GM11168 (cell line): ENCODE measurements around the gene MAD1L1.
"Not testable (repeated sequence)": the region's sequence is repeated elsewhere in the genome, so short reads cannot be mapped to it uniquely, and the experiment has no call there.

Experiments
- in situ Hi-C: fragments of 300-500 bp; cut with MboI; formaldehyde crosslinking; loops from one replicate; pipeline ENCODE4 v1.12.0; 2022; ENCODE audit warnings: low sequenced_read_pairs; ENCODE audit not compliant: unreplicated experiment

MAD1L1 gene

GRCh38 chr7:1846331-1847065 is 386.2 kb downstream of the MAD1L1 start:
- in situ Hi-C loops, result no loop called here

- in situ Hi-C loops, result no loop called here
These were observed 387.0 kb downstream of the MAD1L1 start for GRCh38 chr7:1845536-1846311.

- in situ Hi-C loops, result no loop called here
These were observed 387.8 kb downstream of the MAD1L1 start for GRCh38 chr7:1844951-1845390.

DNA sequence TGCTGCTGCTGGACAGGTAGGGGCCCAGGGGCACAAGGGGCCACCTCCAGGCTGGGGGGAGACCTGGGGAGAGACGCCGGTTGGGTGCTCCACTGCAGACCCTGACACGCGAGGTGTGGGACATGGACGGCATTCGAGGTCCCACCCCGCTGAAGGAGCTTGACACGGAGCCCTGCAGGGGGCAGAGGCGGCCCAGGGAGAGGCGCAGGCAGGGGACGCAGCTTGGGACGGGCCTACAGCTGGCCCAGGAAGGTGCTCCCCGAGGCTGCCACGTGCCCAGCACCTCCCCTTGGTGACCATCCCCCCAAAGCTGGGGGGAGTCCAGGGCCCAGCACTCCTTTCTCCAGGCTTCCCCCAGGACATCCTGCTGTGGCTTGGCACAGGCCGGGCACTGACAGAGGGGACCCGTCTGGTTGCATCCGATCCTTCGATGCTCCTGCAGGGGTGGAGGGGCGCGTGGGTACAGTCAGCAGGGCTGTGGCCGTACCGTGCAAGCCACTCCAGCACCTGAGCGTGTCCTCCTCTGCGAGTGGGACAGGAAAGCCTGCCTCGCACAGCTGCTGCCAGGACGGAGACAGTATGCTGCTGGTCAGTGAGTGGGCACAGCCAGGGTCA is 388.3 kb downstream of the MAD1L1 start:
- in situ Hi-C loops, result no loop called here

DNA sequence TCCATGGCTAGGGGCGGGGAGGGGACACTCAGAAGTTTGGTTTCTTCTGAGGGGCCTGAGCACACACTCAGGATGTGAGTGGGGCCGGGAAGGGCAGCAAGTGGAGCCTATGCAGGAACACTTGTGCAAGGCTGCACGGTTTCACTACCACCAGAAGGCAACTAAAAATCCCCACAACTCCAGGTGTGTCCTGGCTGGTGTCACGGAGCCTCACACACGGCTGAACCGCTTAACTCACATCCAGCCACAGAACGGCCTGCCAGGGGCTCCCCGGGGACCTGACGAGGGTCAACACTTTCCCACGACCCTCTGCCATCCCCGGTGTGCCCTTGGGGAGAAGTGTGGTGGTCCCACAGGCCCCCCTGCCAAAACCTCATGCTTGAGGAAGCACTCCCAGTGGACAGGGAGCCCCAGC is 388.8 kb downstream of the MAD1L1 start:
- in situ Hi-C loops, result no loop called here

GRCh38 chr7:1843271-1843861 is 389.4 kb downstream of the MAD1L1 start:
- in situ Hi-C loops, result no loop called here

GRCh38 chr7:1842321-1843221 is 390.2 kb downstream of the MAD1L1 start:
- in situ Hi-C loops, result no loop called here

- in situ Hi-C loops, result not testable (repeated sequence)
These were observed 391.3 kb downstream of the MAD1L1 start for GRCh38 chr7:1841286-1842021.

DNA sequence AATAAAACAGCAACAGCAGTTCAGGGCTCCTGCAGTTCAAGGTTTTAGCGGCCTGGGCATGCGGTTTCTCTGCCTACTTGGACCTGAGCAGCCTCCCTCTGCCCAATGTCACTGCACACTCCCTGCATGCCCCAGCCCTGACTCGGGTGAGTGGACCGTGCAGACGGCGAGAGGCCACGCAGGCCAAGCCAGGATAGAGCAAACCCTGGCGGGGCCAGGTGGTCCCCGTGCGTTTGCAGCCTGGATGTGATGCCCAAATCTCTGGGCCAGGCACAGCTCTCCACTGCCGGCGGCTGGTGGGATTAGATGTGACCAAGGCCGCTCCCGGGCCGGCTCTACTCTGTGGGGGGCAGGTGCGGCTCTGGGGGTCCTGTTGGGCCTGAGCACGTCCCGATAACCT is 392.0 kb downstream of the MAD1L1 start:
- in situ Hi-C loops, result not testable (repeated sequence)

DNA sequence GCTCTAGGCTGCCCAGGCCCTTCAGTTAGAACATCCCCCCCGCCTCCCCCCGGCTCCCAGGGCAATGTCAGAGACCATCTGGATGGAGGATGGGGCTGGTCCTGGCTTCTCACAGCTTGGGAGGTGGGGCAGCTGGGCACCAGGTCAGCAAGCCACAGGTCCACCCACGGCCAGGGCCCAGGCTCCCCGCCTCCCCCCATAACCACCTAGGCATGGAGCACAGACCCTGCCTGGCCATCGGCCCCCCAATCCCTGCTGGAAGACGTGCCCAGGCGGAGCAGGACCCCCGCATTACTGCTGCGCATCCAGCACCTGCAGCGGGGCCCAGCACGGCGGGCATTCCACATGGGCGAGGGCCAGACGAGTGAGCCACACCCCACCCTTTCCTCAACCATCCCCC is 393.0 kb downstream of the MAD1L1 start:
- in situ Hi-C loops, result no loop called here

DNA sequence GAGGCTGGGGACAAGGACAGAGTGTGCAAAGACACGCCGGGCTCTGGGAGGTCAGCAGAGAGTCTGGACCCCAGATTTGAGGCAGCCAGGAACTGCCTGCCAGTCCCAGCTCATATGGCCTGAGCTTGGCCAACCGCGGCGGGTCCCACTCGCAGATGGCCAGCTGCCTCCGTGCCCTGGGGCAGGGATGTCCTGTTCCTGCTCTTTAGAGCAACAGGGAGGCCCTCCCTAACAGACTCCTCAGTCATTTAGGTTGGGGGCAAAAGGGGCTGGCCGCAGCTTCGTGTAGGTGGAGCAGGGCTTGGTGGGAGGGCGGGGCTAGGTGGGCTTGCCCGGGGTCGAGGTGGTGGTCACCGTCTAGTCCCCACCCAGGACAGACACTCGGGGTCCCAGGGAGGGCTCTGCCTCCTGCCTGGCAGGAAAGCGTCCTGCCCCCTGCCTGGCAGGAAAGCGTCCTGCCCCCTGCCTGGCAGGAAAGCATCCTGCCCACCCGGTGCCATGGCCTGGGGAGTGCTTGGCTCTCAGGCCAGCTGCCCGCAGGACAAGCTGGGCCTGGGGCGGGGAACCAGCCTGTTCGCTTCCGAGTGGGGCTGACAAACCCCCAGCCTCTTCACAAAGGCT is 393.7 kb downstream of the MAD1L1 start:
- in situ Hi-C loops, result not testable (repeated sequence)

DNA sequence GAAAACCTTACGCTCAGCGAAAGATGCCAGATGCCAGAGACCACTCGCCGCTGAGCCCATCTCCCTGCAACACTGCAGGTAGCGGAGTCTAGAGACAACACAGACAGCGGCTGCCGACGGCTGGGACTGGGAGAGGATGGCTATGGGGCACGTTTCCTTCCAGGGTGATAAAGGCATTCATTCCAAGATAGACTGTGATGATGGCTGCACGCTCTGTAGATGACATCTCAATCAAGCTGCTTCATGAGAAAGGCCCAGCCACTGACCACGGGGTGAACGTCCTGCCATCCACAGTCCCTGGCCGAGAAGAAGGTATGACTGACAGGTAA is 394.2 kb downstream of the MAD1L1 start:
- in situ Hi-C loops, result not testable (repeated sequence)

DNA sequence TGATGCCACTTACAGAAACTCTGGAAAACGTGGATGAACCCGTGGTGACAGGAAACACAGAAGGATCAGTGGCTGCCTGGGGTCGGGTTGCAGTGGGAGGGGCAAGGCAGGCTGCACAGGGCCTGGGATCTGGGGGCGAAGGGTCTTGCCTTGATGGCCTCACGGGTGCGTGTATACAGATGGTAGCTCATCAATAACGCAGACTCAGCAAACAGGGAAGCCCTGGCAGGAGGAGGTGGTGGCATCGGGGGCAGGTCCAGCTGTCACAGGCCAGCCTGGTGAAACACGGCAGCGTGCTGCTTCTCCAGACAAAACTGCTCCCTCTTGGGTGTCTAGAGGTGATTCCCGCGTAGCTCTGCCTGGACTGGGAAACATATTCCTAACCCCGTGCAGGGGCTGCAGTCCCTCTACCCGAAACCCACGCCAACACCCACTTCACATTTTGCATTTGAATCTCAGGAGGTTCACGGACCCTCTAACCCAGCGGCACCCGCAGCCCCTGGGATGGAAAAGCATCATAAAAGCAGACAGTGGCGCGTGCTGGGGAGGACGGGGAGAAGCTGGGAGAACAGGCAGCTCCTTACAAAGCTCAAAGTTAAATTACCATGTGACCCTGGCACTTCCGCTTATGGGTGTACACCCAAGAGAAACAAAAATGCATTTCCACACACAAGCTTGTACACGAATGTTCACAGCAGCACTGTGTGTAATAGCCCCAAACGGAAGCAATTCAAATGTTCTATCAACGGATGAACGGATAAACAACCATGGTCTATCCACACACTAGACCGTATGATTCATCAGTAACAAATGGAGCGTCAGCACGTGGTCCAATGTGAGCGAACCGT is 394.8 kb downstream of the MAD1L1 start:
- in situ Hi-C loops, result not testable (repeated sequence)

DNA sequence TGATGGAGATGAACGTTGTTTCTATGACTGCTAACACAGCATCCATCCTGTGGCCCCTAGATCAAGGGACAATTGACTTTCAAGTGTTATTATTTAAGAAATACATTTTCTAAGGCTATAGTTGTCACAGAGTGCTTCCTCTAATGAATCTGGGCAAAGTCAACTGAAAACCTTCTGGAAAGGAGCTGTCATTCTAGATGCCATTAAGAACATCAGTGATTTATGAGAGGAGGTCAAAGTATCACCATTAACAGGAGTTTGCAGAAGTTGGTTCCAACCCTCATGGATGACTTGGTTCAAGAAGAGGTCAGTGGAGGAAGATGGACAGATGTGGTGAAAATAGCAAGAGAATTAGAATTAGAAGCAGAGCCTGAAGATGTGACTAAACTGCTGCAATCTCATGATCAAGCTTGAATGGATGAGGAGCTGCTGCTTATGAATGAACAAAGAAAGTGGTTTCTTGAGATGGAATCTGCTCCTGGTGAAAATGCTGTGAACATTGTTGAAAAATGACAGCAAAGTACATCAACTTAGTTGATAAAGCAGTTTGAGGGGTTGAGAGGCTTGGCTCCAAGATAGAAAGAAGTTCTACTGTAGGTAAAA is 400.7 kb downstream of the MAD1L1 start:
- in situ Hi-C loops, result not testable (repeated sequence)

DNA sequence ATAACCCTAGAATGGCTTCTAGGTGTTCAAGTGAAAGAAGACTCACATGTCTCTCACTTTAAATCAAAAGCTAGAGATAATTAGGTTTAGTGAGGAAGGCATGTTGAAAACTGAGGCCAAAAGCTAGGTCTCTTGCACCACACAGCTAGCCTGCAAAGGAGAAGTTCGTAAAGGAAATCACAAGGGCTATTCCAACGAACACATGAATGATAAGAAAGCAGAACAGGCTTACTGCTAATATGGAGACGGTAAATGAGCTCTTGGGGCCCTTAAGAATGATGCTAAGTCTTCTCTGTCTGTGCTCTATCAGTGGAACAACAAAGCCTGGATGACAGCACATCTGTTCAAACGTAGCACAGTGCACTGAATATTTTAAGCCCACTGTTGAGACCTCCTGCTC is 401.3 kb downstream of the MAD1L1 start:
- in situ Hi-C loops, result not testable (repeated sequence)

DNA sequence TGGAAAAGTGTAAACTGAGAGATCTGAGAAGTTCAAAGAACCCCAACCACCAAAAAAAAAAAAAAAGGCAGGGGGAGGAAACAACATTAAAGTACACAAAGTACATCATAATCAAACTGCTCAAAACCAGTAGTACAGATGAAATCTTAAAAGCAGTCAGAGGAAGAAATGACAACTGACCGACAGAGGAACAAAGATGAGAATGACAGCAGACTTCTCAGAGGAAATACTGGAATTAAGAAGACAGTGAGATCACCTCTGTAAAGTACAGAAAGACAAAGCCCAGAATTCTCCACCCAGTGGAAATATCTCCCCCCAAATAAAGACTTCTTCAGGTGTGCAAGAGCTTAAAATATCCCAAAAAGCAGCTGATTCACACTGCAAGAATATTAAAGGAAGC is 403.1 kb downstream of the MAD1L1 start:
- in situ Hi-C loops, result not testable (repeated sequence)

DNA sequence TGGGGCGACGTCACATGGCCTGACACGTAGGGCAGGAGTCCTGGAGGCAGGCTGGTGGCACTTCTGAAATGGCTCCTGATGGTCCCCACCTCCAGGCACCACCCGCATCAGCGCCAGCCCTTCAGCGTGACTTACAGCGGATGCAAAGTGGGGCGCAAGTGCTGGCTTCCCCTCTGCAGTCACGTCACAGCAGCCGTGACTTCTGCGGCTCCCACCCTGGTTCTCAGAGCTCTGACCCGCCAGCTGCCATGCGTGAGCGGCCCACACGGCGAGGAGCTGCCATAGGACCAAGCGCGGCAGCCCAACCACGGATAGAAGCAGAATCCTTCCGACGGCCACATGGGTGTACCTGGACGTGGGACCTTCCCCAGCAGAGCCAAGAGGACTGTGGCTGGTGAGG is 403.6 kb downstream of the MAD1L1 start:
- in situ Hi-C loops, result no loop called here

- in situ Hi-C loops, result not testable (repeated sequence)
These were observed 404.6 kb downstream of the MAD1L1 start for GRCh38 chr7:1828170-1828569.
